Gastrocnemius medialis (tissue), 4 donors: Measurements from ENCODE around the gene PRXL2C. TPM values are rescaled to one million over a fixed set of nuclear protein-coding genes. Genes with fewer than 3 reads are reported as not detected.
A peak's percentile ranks its signal among the peaks of the same experiment; 100 is the strongest.

Source experiments
- ATAC-seq, 2 donors: fragments of 150-250 bp; one replicate each; pipeline ENCODE4 v1.9.1; 2016
- DNase-seq, 2 donors: peaks; one replicate each; pipeline ENCODE4 v3.0.0-alpha.2; 2019
- H3K27ac ChIP-seq, 4 donors: fragments of 200-600 bp; sonication (generic); 1 replicate in 1 of 4; 2 replicates in 3 of 4; pipeline ENCODE4 v1.5.1; 2016 to 2018; ENCODE audit warnings: mild to moderate bottlenecking in 2 of 4, moderate library complexity in 1 of 4
- H3K27me3 ChIP-seq, 3 donors: fragments of 200-600 bp; sonication (generic) in 2 of 3; 1 replicate in 1 of 3; 2 replicates in 2 of 3; pipeline versions ENCODE4 v1.5.1 to v1.6.0; 2016 to 2019; ENCODE audit warnings: mild to moderate bottlenecking in 1 of 3, moderate library complexity in 1 of 3
- H3K36me3 ChIP-seq, 2 donors: fragments of 200-600 bp; sonication (generic) in 1 of 2; one replicate each; pipeline ENCODE4 v1.5.1; 2017 to 2018
- H3K4me1 ChIP-seq, 2 donors: fragments of 200-600 bp; sonication (generic) in 1 of 2; one replicate each; pipeline ENCODE4 v1.5.1; 2016 to 2017; ENCODE audit warnings: mild to moderate bottlenecking in 2 of 2
- H3K4me3 ChIP-seq, 4 donors: fragments of 200-600 bp; sonication (generic) in 3 of 4; 1 replicate in 1 of 4; 2 replicates in 3 of 4; pipeline ENCODE4 v1.5.1; 2016 to 2019; ENCODE audit warnings: mild to moderate bottlenecking in 2 of 4
- H3K9me3 ChIP-seq, 3 donors: fragments of 200-600 bp; sonication (generic) in 2 of 3; 1 replicate in 1 of 3; 2 replicates in 2 of 3; pipeline ENCODE4 v1.5.1; 2016 to 2019
- CTCF ChIP-seq, 5 experiments: fragments of 450-650 bp in 3 of 5; fragments of 200-600 bp in 2 of 5; sonication (generic) in 2 of 5; IDR thresholded peaks in 4 of 5; conservative IDR thresholded peaks in 1 of 5; 1 replicate in 4 of 5; 2 replicates in 1 of 5; pipeline ENCODE4 v1.5.1; 2016 to 2019; ENCODE audit warnings: antibody characterized with exemption in 5 of 5, mild to moderate bottlenecking in 3 of 5, moderate library complexity in 3 of 5
- POLR2A ChIP-seq, 2 donors: fragments of 450-650 bp; IDR thresholded peaks; one replicate each; pipeline ENCODE4 v1.6.1; 2017; ENCODE audit warnings: antibody characterized with exemption in 2 of 2, mild to moderate bottlenecking in 2 of 2, moderate library complexity in 2 of 2
- in situ Hi-C, 4 donors: fragments of 200-750 bp; cut with MboI; loops; one replicate each; pipeline versions ENCODE4 v1.15.0 to v1.8.0; 2017; ENCODE audit warnings: low sequenced_read_pairs in 4 of 4
- intact Hi-C: fragments of 100-400 bp; cut with DNase I; formaldehyde crosslinking; loops from one replicate; pipeline ENCODE4 v1.15.1; 2023; ENCODE audit warnings: low total_unique reads
- total RNA-seq, 4 donors: library from RNA; depleted of rRNA; stranded (reverse); fragments of >200 nt; gene quantifications; one replicate each; pipeline versions ENCODE4 v1.1.0 to v1.2.3, GENCODE V29; 2016

Gene PRXL2C
- total RNA-seq, 4 donors from 2014 or later = 16.9 to 29.4 (median 23.8) TPM

- H3K4me1 ChIP-seq = peaks cover 0 to 8% of the 10 kb centered on the region in 2 donors
- in situ Hi-C loops = no loop called here
- intact Hi-C loops = no loop called here
- H3K27ac ChIP-seq = no peak overlapping the region
- TF ChIP-seq CTCF (IDR thresholded peaks at IDR 0.05 in 4 of 5, conservative IDR thresholded peaks at IDR 0.05 in 1 of 5) = no peak
- TF ChIP-seq POLR2A (IDR thresholded peaks at IDR 0.05) = no peak
- H3K9me3 ChIP-seq = no peaks in the 10 kb centered on the region
- no peak for DNase-seq
- no peak for ATAC-seq
- no peaks in the 10 kb centered on the region for H3K36me3 ChIP-seq
- no peak overlapping the region for H3K4me3 ChIP-seq
- no peaks in the 10 kb centered on the region for H3K27me3 ChIP-seq
These were observed 33.5 kb downstream of the PRXL2C start for GRCh38 chr9:96621618-96622017.

GRCh38 chr9:96620832-96621269 is 34.3 kb downstream of the PRXL2C start:
- in situ Hi-C loops (no loop called here), intact Hi-C loops (no loop called here)
- no peak for DNase-seq
- peaks cover 0 to 8% of the 10 kb centered on the region in 2 donors for H3K4me1 ChIP-seq
- H3K9me3 ChIP-seq = no peaks in the 10 kb centered on the region
- no peaks in the 10 kb centered on the region for H3K36me3 ChIP-seq
- TF ChIP-seq POLR2A (IDR thresholded peaks at IDR 0.05) (no peak), CTCF (IDR thresholded peaks at IDR 0.05 in 4 of 5, conservative IDR thresholded peaks at IDR 0.05 in 1 of 5) (no peak)
- H3K27ac ChIP-seq = no peak overlapping the region
- no peak overlapping the region for H3K4me3 ChIP-seq
- no peak for ATAC-seq
- no peaks in the 10 kb centered on the region for H3K27me3 ChIP-seq

DNA sequence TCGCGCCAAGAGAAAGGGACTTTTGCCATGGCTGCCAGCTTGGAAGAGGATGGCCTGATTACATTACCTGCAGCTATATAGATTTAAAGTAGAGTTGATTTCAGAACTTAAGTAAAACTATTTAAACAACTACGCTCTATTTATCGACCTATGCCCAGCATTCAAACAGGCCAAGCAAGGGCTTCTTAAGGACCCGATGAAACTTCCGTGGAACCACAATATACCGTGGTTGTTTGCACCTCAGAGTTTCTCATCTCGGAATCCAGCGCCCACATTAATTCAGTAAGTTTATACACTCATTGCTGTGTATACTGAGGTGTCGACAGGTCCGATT is 35.0 kb downstream of the PRXL2C start:
- peaks cover 0 to 8% of the 10 kb centered on the region in 2 donors for H3K4me1 ChIP-seq
- no peaks in the 10 kb centered on the region for H3K27me3 ChIP-seq
- H3K9me3 ChIP-seq = no peaks in the 10 kb centered on the region
- in situ Hi-C loops = no loop called here
- H3K4me3 ChIP-seq = peak overlapping the region in 1 of 4 donors; percentile 60
- H3K36me3 ChIP-seq = no peaks in the 10 kb centered on the region
- no peak overlapping the region for H3K27ac ChIP-seq
- intact Hi-C loops = no loop called here
- DNase-seq (no peak), ATAC-seq (no peak)
- TF ChIP-seq CTCF (IDR thresholded peaks at IDR 0.05 in 4 of 5, conservative IDR thresholded peaks at IDR 0.05 in 1 of 5) (no peak), POLR2A (IDR thresholded peaks at IDR 0.05) (no peak)

GRCh38 chr9:96619491-96620180 is 35.5 kb downstream of the PRXL2C start, which contains the start of gene CDC14B:
Gene CDC14B (minus strand): TSS chr9:96619843. CDS start chr9:96619378, 465 bp downstream.
- H3K27ac ChIP-seq = peak within 1 kb of the TSS; percentile 78 to 98 (median 89)
- DNase-seq = peak; percentile 57 to 74
- in situ Hi-C loops (no loop called here), intact Hi-C loops (loop anchor here (2.0 kb wide), 3 partner anchors 35 to 169 kb away; partner anchors contain the start of genes HABP4 and PRXL2C)
- peak; percentile 58 to 70 for ATAC-seq
- no peaks in the 10 kb centered on the region for H3K9me3 ChIP-seq
- H3K27me3 ChIP-seq = no peaks in the 10 kb centered on the region
- H3K36me3 ChIP-seq = no peaks in the 10 kb centered on the region
- TF ChIP-seq POLR2A (IDR thresholded peaks at IDR 0.05) = peak in 1 of 2 donors; percentile 27
- peak in 2 of 5 experiments; percentile 9 to 14 for TF ChIP-seq CTCF (IDR thresholded peaks at IDR 0.05 in 4 of 5, conservative IDR thresholded peaks at IDR 0.05 in 1 of 5)
- peak within 1 kb of the TSS; percentile 60 to 71 (median 66) for H3K4me3 ChIP-seq
- H3K4me1 ChIP-seq = peaks cover 0 to 8% of the 10 kb centered on the region in 2 donors
